ENCODE data around the gene ANKRD16.

DNA sequence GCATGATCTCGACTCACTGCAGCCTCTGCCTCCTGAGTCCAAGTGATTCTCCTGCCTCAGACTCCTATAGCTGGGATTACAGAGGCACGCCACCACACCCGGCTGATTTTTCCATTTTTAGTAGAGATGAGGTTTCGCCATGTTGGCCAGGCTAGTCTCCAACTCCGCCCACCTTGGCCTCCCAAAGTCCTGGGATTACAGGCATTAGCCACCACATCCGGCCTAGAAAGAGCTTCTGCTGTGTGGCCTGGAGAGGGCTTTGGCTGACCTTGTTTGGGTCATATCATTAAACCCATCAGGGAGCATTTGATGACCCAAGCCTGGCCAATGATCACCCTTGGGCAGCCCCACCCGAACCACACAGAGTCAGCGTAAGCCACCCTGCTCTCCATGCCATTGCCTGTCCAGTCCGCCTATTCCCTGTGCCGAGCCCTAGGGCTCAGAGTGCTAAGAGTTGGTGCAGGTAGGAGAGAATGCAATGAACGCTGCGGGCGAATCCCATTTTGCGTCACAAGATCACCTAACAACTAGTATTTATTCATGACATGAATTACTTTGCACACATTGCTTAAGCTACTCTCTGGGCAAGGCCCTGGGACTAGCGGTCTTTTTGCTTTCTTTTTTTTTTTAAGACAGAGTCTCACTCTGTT, 54.1 kb downstream of the ANKRD16 start:
- TF ChIP-seq POLR2A (IDR thresholded peaks at IDR 0.05), result no peak
- TF ChIP-seq, protein P1, sequence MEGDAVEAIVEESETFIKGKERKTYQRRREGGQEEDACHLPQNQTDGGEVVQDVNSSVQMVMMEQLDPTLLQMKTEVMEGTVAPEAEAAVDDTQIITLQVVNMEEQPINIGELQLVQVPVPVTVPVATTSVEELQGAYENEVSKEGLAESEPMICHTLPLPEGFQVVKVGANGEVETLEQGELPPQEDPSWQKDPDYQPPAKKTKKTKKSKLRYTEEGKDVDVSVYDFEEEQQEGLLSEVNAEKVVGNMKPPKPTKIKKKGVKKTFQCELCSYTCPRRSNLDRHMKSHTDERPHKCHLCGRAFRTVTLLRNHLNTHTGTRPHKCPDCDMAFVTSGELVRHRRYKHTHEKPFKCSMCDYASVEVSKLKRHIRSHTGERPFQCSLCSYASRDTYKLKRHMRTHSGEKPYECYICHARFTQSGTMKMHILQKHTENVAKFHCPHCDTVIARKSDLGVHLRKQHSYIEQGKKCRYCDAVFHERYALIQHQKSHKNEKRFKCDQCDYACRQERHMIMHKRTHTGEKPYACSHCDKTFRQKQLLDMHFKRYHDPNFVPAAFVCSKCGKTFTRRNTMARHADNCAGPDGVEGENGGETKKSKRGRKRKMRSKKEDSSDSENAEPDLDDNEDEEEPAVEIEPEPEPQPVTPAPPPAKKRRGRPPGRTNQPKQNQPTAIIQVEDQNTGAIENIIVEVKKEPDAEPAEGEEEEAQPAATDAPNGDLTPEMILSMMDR (IDR thresholded peaks at IDR 0.05), result no peak
